ENCODE measurements around the gene ACKR4. TPM values are rescaled to one million over a fixed set of nuclear protein-coding genes. Genes with fewer than 3 reads are reported as not detected.

The ACKR4 gene
- total and polyA plus RNA-seq, 8 donors = 1.3 to 6.9 (median 2.4) TPM

- no peak overlapping the region for H3K4me3 ChIP-seq
- intact Hi-C loops (cut with DNase I) = no loop called here
- peak overlapping the region in 1 of 2 donors; percentile 22 for H3K27ac ChIP-seq
- no peaks in the 10 kb centered on the region for H3K9me3 ChIP-seq
- TF ChIP-seq CTCF (IDR thresholded peaks at IDR 0.05) = no peak
- H3K36me3 ChIP-seq = peaks cover 0 to 6% of the 10 kb centered on the region in 2 donors
- ATAC-seq (no peak), DNase-seq (no peak)
- H3K4me1 ChIP-seq = no peaks in the 10 kb centered on the region
- H3K27me3 ChIP-seq = no peaks in the 10 kb centered on the region
These were observed 27.5 kb upstream of the ACKR4 start for GRCh38 chr3:132569580-132569979.

GRCh38 chr3:132570016-132570415, 27.1 kb upstream of the ACKR4 start:
- intact Hi-C loops (cut with DNase I) = no loop called here

GRCh38 chr3:132573797-132574211, 23.3 kb upstream of the ACKR4 start:
- Histone ChIP-seq H3K27me3 (no peaks in the 10 kb centered on the region), H3K4me3 (no peak overlapping the region), H3K36me3 (peaks cover 0 to 26% of the 10 kb centered on the region in 2 donors), H3K4me1 (no peaks in the 10 kb centered on the region), H3K27ac (no peak overlapping the region), H3K9me3 (no peaks in the 10 kb centered on the region)
- TF ChIP-seq CTCF (IDR thresholded peaks at IDR 0.05) = no peak
- intact Hi-C loops (cut with DNase I) = no loop called here
- ATAC-seq (no peak), DNase-seq (no peak)

More at GRCh38 chr3:132570016-132570415, 27.1 kb upstream of the ACKR4 start:
- Histone ChIP-seq H3K27me3 (no peaks in the 10 kb centered on the region), H3K9me3 (no peaks in the 10 kb centered on the region), H3K4me1 (no peaks in the 10 kb centered on the region), H3K4me3 (no peak overlapping the region), H3K27ac (peak overlapping the region in 1 of 2 donors; percentile 22), H3K36me3 (peaks cover 0 to 10% of the 10 kb centered on the region in 2 donors)
- DNase-seq (no peak), ATAC-seq (no peak)
- no peak for TF ChIP-seq CTCF (IDR thresholded peaks at IDR 0.05)

GRCh38 chr3:132587401-132587800, 9.7 kb upstream of the ACKR4 start:
- H3K36me3 ChIP-seq = no peaks in the 10 kb centered on the region
- intact Hi-C loops (cut with DNase I) = no loop called here
- TF ChIP-seq CTCF (IDR thresholded peaks at IDR 0.05) = no peak
- ATAC-seq (no peak), DNase-seq (no peak)
- H3K27me3 ChIP-seq = no peaks in the 10 kb centered on the region
- no peak overlapping the region for H3K4me3 ChIP-seq
- H3K4me1 ChIP-seq = no peaks in the 10 kb centered on the region
- no peak overlapping the region for H3K27ac ChIP-seq
- H3K9me3 ChIP-seq = no peaks in the 10 kb centered on the region

- no peak for TF ChIP-seq CTCF (IDR thresholded peaks at IDR 0.05)
- intact Hi-C loops (cut with DNase I) = no loop called here
- H3K4me1 ChIP-seq = peaks cover 0 to 14% of the 10 kb centered on the region in 2 donors
- ATAC-seq (no peak), DNase-seq (no peak)
- H3K4me3 ChIP-seq = no peak overlapping the region
- H3K27me3 ChIP-seq = no peaks in the 10 kb centered on the region
- H3K27ac ChIP-seq = no peak overlapping the region
- no peaks in the 10 kb centered on the region for H3K36me3 ChIP-seq
- no peaks in the 10 kb centered on the region for H3K9me3 ChIP-seq
These were observed 4.9 kb upstream of the ACKR4 start for GRCh38 chr3:132592216-132592615.

All from left lung (tissue), 10 donors.